ENCODE data around the gene HAUS1.

The HAUS1 gene

DNA sequence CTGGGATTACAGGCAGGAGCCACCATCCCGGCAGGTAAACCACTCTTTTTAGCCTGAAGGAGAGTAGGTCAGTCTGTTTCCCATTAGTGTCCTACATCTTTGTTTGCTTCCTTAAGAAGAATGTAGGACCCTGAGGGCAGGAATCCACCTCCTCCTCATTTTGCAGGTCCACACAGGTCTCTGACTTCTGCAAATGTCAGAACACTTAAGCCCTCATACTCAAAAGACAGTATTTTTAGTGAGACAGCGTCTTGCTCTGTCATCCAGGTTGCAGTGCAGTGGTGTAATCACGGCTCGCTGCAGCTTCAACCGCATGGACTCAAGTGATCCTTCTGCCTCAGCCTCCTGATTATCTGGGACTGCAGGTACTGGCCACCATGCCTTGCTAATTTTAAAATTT is 41.4 kb upstream of the HAUS1 start:
- TF ChIP-seq CTCF (IDR thresholded peaks at IDR 0.05): no peak
- TF ChIP-seq ZFX (IDR thresholded peaks at IDR 0.05; ENCODE audit: borderline replicate concordance): no peak
- H3K27ac ChIP-seq: no peak overlapping the region

DNA sequence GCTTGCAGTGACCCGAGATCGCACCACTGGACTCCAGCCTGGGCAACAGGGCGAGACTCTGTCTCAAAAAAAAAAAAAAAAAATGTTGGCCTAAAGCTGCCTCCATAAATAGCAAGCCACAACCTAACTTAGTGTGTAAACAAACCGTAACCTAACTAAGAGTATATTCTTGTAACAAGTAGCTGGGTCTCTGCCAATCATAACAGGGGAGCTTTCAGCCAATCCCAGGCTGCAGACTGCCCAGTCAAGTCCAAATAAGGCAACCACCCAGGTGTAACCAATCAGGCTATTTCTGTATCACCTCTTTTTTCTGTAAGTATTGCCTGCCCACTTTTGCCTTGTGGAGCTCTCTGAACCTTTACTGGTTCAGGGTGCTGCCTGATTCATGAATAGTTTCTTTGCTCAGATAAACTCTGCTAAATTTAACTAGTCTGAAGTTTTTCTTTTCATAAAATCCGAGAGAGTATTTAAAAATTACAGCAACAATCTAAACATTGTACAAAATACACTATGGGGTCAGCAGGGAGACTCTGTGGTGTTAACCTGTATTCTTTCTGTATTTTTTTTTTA is 36.7 kb upstream of the HAUS1 start:
- TF ChIP-seq CTCF (IDR thresholded peaks at IDR 0.05) (no peak), ZFX (IDR thresholded peaks at IDR 0.05; ENCODE audit: borderline replicate concordance) (no peak)
- H3K27ac ChIP-seq: peak overlapping the region; percentile 63

GRCh38 chr18:46068763-46069162 is 35.4 kb upstream of the HAUS1 start:
- TF ChIP-seq ZFX (IDR thresholded peaks at IDR 0.05; ENCODE audit: borderline replicate concordance) (no peak), CTCF (IDR thresholded peaks at IDR 0.05) (no peak)

DNA sequence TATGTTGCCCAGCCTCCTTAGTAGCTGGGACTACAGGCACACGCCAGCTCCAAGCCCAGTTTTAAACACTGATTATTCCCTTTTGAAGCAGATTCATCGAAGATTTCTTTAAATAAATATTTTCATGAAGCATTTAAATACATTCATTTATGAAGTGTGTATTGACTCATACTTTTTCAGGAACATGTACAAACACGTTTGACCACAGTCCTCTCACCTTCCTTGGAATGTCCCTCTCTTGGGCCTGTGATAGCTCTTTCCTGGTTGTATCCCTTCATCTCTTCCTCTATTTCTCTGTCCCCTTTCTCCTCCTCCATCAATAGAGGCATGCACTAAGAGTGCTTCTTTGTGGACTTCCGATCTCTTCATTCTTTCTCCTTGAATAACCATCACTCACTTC is 34.7 kb upstream of the HAUS1 start:
- H3K27ac ChIP-seq: no peak overlapping the region
- TF ChIP-seq ZFX (IDR thresholded peaks at IDR 0.05; ENCODE audit: borderline replicate concordance) (no peak), CTCF (IDR thresholded peaks at IDR 0.05) (no peak)

More at GRCh38 chr18:46068763-46069162, 35.4 kb upstream of the HAUS1 start:
- H3K27ac ChIP-seq: no peak overlapping the region

- H3K27ac ChIP-seq: no peak overlapping the region
- TF ChIP-seq CTCF (IDR thresholded peaks at IDR 0.05) (no peak), ZFX (IDR thresholded peaks at IDR 0.05; ENCODE audit: borderline replicate concordance) (no peak)
Measured at GRCh38 chr18:46070232-46070631, 34.0 kb upstream of the HAUS1 start.

GRCh38 chr18:46070815-46071652 is 33.2 kb upstream of the HAUS1 start:
- TF ChIP-seq CTCF (IDR thresholded peaks at IDR 0.05) (no peak), ZFX (IDR thresholded peaks at IDR 0.05; ENCODE audit: borderline replicate concordance) (no peak)
- no peak overlapping the region for H3K27ac ChIP-seq
